ENCODE data around the gene UMODL1.

Gene UMODL1

DNA sequence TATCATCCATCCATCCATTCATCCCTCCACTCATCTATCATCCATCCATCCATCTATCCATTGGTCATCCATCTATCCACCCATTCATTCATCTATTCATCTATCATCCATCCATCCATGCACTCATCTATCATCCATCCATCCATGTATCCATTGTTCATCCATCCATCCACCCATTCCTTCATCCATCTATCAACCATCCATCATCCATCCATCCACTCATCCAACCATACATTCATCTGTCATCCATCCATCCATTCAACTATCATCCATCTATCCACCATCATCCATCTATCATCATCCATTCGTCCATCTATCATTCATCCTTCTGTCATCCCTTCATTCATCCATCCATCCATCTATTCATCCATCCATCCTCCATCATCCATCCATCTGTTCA lies 61.1 kb downstream of the UMODL1 start:
- DNase-seq (ENCODE audit: low read depth) = no peak

DNA sequence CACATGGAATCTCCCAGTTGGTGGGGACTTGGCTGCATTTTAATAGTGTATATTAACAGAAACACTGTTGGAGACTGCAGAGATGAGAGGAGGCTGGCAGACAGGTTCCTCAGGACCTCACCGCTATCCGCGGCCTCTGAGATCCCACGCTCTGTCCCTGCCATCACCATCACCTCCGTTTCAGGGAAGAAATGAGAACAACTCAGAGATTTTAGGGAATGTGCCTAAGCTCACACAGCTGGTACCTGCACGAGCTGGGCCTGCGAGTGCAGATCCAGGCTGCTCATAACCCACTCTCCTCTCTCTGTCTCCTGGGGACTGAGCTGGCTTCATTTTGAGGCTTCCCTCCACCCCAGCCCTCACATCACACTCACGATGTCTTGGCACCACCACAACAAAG lies 62.0 kb downstream of the UMODL1 start:
- DNase-seq (ENCODE audit: low read depth) = no peak

DNA sequence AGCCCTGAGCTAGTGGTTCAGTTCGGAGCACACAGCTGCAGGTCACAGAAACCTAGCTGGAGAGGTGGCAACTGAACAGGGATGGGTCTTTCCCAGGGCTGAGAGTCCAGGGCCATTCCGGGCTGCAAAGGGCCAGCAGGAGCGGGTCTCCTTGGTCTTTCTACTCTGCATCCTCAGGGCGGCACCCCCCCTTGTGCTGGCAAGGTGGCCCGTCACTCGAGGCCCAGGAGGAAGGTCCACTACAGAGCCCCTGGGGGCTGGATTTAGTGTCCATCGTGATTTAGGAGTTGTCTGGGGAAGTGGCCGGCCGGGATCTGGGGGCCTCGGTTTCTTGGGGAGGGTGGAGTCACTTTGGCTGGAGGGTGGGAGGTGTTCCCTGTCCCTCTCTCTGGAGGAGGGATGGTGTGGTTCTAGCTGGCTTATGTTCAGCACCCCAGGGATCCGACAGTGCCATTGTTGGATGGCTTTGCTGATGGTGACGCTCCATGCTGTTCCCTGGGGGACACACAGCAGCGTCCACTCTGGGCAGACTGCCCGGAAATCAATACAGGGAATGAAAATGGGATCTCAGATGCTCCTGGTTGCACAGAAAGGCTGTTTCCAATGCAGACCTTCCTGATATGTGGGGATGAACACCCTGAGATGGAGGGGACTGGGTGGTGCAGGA lies 64.4 kb downstream of the UMODL1 start:
- no peak for DNase-seq (ENCODE audit: low read depth)

DNA sequence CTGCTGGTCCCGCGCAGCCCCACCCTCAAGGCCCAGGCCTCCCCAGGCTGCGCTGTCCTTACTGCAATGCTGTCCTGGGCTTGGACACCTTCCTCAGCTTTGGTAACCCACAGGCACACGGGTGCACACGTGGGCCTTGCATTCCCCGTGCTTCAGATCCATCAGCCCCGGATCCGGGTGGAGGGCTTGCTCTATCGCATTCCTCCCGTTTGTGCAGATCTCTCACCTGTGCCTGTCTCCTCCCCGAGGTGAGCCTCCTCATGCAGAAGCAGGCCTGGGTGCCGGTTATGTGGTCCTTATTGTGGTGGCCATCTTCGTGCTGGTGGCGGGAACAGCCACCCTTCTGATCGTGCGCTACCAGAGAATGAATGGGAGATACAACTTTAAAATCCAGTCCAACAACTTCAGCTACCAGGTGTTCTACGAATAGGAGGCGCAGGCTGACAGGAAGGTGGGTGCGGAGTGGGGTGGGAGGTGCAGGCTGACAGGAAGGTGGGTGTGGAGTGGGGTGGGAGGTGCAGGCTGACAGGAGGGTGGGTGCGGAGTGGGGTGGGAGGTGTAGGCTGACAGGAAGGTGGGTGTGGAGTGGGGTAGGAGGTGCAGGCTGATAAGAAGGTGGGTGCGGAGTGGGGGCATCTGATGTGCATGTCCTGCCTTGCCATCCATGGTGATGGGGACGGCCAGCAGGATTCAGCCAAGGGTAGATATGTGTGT lies 66.2 kb downstream of the UMODL1 start:
- DNase-seq (ENCODE audit: low read depth) = no peak

DNA sequence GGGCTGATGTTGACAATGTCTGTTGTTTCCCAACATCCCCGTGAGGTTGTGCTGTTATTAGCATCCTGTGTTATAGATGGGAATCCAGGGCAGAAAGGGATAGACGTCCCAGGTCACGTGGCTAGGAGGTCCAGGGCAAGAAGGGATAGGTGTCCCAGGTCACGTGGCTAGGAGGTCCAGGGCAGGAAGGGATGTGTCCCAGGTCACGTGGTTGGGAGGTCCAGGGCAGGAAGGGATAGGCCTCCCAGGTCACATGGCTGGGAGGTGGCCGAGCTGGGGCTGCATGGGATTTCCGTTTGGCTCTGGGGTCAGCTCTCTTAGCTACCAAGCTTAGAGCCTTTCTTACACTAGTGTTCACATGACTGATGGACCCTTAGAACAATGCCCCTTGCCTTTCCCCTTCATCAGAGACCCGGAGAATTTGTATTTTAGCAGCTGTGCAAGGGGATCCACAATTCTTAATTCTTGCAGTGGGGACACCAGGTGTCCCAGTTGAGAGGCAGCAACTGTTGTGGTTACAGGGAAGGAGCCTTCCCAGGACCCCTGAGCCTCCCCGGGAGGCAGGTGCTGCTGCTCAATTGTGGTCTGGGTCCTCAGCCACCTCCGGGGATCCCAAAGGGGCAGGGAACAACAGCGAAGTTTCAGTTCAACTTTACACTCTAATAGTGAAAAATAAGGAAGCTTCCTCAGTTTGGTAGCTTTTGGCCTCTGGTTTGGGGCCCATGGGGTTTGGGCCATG lies 69.2 kb downstream of the UMODL1 start:
- no peak for DNase-seq (ENCODE audit: low read depth)

DNA sequence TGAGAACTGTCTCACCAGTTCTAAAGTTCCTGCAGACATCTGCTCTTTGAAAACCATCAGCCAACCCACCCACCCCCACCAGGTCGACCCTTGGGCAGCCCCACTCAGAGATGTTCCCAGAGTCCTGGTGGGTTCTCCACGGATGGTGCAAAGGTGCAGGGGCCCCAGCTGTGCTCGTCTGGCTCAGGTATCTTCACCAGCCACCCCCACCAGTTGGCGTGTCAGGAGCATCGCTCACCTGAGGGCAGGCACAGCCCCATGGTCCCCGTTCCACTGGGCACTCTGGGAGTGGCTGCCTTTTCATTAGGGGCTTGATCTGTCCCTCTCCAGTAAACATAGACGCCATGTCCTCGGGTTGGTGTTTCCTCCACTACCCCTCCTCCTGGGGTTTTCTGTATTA lies 70.5 kb downstream of the UMODL1 start:
- no peak for DNase-seq (ENCODE audit: low read depth)

DNA sequence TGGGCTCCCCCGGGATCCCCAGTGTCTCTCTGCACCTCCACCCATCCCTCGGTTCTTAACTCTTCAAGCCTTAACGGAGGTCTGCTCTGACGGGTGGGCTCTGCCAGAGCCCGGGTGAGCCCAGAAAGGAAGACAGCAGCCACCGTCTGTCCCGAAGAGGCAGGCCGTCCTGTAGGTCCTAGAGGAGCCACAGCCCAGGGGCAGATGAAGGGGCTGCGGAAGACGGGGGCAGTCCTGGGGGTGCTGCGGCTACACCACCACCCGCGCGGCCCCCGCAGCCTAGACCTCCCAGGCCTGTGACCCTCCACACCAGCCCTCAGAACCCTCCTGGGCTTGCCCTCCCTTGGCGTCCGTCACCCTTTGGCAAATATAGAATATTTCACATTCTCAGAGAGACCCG lies 71.0 kb downstream of the UMODL1 start:
- DNase-seq (ENCODE audit: low read depth) = no peak

DNA sequence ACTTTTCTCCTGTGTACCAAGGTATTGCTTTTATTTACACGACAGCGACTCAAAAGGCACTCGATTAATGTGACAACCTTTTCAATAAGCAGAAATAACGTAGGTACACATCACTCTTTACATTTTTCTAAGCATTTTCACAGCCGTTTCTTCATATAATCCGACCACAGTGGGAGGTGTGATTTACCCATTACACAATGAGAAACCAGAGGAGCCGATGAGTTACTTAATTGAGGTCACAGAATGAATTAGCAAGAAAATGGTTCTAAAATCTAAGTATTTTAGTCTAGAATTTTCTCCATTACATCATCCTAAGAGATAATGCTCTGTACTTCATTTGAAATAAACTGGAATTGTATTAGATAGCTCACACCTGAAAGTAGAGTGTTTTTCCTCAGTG lies 71.5 kb downstream of the UMODL1 start:
- no peak for DNase-seq (ENCODE audit: low read depth)

DNA sequence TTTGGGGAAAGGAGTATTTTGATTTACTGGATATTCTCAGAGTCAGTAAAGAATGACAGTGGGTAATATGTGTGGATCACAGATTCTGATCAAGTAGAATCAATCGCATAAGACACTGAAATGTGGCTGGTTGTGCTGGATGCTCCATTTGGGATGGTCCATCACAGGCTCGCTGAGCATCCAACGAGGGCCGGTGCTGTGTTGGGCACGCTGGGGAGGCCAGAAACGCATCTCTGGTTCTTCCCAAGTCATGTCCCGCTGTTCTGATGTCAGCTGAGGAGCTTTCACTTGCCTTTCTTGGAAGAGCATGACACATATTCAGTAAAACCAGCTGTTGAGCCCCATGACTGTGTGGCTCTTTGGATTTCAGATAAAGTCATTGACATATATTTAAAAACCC lies 72.0 kb downstream of the UMODL1 start:
- no peak for DNase-seq (ENCODE audit: low read depth)

DNA sequence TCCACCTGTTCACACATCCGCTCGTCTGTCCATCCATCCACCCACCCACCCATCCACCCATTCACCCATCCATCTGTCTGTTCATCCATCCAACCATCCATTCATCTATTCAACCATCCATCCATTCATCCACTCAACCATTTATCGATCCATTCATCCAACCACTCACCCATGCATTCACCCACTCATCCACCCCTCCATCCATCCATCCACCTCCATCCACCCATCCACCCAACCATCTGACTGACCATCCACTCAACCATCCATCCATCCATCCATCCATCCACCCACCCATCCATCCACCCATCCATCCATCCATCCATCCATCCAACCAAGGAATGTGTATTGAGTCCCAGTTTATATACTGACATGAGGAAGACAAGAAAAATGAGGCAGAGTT lies 73.1 kb downstream of the UMODL1 start:
- no peak for DNase-seq (ENCODE audit: low read depth)

DNA sequence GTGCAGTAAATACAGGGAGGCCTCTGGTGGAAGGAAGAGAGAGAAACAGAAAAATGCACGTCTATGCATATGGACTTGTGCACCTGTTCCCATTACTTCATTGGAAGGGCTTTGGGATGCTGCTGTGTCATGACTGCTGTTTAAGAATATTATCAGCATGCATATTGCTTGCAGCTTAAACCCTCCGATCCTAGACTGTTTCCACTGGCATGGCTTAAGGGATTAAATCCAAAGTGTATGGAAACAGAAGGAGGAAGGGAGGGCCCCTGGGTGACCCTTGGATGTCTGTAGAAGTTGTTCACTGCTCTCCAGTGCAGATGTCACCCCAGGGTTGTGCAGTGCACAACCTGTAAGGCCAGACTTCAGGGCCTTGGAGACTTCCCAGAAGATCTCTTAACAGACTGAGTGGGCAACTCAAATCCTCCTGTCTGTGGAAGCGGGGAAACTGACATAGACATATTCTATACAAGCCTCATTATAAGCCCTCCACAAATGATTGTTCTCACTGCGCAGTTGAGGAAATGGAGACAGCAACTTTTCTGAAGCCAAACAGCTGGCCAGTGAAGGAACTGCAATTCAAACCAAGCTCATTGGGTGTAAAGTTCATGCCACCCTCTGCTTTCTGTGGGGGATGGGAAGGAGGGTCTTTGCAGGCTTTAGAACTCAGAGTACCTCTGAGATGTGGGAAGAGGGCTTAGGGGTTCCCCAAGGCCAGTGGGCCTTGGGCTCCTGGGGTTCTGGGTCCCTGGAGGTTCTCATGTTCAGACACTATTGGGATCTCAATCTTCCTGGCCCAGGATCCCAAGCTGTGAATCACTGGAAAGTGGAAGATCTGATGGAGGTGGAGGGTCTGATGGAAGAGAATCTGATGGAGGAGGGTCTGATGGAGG lies 73.8 kb downstream of the UMODL1 start:
- DNase-seq (ENCODE audit: low read depth) = no peak

DNA sequence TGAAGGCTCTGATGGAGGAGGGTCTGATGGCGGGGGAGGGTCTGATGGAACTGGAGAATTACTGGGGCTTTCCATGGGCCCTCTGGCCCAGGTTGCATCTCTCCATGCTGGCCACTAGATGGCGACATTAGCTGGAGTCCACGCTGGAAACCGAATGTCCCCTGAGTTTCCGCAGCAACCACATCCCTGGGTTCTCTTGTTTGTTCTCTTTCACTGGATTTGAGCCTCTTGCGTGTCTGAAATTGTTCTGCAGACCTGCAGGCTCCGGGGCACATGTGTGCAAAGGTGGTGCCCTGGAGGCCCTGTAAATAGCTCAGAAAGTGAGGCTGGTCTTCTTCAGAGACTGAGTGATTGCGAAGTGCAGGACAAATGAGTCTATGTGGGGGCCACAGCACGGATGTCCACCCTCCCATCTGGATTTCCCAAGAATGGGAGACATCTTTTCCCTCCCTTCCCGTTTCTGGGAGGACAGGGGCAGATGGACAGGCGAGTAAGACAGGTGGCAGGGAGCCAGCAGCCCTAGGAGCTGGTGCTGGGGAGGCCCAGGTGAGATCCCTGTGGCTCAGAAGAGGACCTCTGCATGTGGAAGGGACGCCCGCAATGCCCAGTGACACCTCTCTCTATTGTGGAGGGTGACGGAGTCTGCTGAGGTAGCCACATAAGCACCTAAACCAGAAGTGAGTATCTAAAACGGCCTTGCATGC lies 74.6 kb downstream of the UMODL1 start:
- peak; percentile 9 for DNase-seq (ENCODE audit: low read depth)

DNA sequence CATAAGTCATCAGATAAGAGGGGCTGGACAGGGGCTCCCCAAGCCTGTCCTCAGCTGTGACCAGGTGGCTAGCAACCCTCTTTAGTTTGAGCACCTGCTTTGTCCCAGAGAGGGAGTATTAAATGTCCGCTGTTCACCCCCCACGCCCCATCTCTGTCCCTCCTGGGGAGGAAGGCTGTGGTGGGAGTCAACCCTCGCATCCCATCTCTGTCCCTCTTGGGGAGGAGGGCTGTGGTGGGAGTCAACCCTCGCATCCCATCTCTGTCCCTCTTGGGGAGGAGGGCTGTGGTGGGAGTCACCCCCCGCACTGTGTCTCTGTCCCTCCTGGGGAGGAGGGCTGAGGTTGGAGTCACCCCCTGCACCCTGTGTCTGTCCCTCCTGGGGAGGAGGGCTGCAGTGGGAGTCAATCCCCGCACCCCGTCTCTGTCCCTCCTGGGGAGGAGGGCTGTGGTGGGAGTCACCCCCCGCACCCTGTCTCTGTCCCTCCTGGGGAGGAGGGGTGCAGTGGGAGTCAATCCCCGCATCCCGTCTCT lies 75.2 kb downstream of the UMODL1 start:
- DNase-seq (ENCODE audit: low read depth) = no peak

DNA sequence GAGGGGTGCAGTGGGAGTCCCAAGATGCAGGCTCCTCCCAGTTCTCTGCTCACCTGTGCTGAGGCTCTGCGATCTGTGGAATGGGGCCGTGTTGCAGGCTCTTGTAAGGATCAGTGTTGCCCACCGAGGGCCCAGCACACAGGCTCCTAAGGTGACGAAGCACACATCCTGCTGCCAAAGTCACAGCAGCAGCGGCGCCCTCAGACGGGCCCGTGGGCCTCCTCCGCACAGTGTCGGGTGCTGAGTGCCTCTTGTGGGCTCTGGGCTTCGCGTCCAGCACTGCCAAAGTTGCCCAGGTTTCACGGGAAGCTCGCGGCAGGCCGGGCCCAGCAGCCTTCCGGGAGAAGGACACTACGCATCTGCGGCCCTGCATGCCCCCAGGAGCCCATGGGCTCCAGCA lies 75.7 kb downstream of the UMODL1 start:
- DNase-seq (ENCODE audit: low read depth) = no peak

DNA sequence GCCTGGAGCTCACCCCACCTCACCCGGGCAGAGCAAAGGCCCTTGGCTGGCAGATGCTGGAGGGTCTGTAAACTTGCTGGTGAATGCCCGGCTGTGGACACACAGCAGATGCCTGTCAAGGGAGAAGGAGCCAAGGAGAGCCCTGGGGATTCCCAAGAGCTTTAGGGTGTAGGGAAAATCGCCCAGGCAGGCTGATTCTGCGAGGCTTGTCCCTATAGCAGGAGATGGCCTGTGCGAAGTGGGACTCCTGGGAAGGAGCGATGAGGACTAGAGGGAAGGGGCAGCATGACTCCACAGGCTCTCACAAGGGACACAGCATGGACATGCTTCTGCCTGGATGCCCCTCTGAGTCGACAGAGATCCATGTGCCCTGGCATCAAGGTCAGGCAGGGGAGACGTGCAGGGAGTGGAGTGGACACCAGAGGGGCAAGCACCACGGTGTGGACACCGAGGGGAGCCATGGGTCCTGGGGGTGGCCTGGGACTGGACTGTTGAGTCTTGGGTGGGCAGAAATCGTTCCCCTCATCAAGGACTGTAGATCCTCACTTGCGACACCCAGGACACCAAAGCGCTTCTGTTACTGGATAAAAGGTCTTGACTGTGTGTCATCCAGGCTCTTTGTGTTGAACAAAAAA lies 76.4 kb downstream of the UMODL1 start:
- DNase-seq (ENCODE audit: low read depth) = no peak

DNA sequence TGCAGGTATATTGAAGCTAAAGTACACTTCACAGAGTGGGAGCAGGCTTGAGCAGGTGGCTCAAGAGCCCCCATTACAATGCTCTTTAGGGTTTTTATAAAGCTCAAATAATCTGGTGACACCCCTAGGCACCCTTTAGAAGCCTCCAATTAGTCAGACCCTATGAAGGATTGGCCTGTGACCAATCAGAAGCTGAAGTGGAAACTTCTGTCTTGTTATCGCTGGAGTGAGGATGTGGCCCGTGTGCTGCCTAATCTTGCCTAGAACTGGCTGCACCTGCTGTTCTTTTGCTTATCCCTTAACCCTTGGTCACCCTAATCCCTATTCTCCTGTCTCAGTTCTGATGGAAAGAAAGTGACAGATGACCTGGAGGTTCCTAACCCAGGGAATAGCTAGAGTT lies 77.0 kb downstream of the UMODL1 start:
- no peak for DNase-seq (ENCODE audit: low read depth)

DNA sequence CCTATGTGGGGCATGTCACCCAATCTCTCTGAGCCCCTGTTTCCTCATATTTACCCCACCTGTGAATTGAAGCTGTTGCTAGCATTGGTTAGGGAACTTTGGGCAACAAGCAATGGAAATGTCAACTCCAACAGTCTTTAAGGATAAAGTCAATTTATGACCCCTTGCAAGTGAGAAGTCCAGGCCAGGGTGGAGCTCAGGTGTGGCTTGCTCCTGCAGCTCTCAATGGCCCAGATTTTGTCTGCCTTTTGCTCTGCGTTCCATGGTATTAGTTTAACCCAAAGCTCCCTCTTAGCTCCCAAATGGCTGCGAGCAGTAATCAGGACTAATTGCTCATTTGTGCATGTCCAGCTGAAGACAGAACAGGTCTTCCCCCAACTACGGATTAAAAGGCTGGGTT lies 77.5 kb downstream of the UMODL1 start:
- DNase-seq (ENCODE audit: low read depth) = no peak

DNA sequence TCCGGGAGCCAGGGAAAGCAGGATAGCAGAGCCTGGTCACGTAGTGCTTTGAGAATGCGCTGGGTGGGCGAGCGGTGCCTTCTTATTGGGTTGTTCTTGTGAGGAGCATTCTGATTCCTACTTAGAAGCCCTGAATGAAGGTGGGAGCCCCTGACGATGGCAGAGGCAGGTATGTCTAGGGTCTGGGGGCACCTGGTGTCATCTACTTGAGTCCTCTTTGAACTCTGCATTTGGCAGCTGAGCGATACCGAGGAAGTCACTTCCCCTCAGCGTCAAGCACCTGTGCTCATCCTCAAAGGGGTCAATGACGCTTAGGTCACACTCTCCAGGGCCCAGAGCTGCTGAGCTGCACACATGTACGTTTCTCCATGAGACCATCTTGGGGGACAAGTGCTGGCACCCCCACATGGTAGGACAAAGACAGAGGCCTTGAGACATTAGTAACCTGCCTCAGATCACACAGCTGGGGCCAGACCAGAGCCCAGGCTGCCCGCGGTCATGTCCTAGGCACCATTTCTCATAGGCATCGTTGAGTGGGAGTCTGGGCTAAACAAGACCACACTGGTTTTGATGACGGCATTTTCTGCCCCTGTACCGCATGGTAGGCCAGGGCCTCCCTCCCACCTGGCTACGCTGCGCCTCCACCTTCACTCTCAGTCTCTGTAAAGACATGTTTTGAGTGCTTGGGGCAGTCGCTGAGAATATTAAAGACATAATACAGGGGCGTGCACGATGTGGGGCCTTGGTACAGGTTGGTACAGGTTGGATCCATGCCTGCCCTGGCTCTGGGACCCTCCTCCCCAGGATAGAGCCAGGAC lies 78.7 kb downstream of the UMODL1 start:
- DNase-seq (ENCODE audit: low read depth) = no peak

DNA sequence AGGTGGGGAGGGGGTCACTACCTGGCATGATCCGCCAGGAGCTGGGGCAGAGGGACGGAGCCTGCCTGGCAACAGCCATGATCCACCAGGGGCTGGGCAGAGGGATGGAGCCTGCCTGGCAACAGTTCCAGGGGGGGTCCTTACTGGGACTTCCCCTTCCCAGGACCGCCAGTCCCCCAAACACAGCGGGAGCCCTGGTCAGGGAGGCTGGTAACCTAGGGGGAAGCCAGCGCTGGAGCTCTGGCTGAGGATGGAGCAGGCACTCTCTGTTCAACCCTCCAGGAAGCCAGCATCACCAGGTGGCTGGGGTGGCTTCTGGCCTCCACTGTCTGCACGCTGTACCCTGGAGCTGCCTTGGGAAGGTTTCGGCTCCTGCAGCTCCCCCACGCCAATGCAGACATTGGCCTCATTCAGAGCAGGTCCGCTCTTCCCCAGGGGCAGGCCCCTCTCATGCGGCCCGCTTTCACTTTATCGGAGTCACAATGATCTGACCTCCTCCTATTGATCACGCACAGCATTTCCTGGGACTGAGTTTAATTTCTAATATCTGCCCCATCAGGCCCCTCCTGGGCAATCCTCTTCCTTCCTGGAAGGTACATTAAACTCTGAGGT lies 79.5 kb downstream of the UMODL1 start:
- no peak for DNase-seq (ENCODE audit: low read depth)
